Measurements from ENCODE around the gene C7orf33. TPM values are rescaled to one million over a fixed set of nuclear protein-coding genes. Genes with fewer than 3 reads are reported as not detected.

The C7orf33 gene
- total and polyA plus RNA-seq, 2 of the 8 experiments (the other 6 are each of a cell fraction or from before 2014, with no cell fraction given): not detected

DNA sequence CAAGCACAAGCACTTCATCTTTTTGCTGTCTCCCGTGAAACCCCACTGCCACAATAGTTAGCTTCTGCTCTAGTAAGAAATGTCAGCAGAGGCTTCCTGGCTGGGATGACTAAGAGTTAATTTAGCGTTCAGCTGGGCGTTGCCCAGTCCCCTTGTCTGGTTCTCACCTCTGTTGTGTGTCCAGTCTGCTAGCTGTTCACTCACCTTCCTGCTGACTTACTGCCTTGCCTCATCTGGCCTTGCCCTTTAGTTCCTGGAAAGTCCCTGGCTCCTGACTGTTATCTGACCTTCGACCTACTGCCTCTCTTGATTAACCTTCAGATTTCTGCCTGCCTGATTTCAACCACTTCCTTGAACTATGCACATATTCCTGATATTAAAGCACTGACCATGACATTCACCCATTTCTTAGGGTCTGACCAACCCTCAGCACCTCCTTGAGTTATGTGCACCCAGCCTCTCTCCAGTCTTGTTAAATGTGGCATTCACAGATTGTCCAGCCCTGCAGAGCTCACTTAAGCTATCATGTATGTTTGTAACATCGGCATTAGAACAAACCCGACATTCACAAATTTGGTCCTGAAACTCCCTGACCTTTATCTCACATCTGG is 30.3 kb downstream of the C7orf33 start:
- CTCF ChIA-PET (ENCODE audit: partially characterized antibody): interaction anchor here (1.4 to 3.2 kb wide), 4 partner anchors 10 to 93 kb away, joined by 3 to 11 read pairs (median 6); no protein-coding TSS in a partner anchor
- no peak for DNase-seq (ENCODE audit: low read depth in 1 of 2, low spot score in 2 of 2)
- H3K27me3 ChIP-seq (replicated peaks in 1 of 4; ENCODE audit: control insufficient read depth in 3 of 4, extremely low read depth in 1 of 4, insufficient read depth in 3 of 4, low read length in 3 of 4): no peaks in the 10 kb centered on the region
- H2BK120ac ChIP-seq (replicated peaks; ENCODE audit: low read depth, low read length): no peak overlapping the region
- no peak overlapping the region for H3K4me2 ChIP-seq (ENCODE audit: insufficient read depth in 1 of 2, low read depth in 2 of 2, low read length in 2 of 2)
- no peak overlapping the region for H4K5ac ChIP-seq (ENCODE audit: insufficient read length, low read depth, low read length)
- no peaks in the 10 kb centered on the region for H3K79me2 ChIP-seq (ENCODE audit: control insufficient read depth in 1 of 2, insufficient read depth in 2 of 2, low read length in 2 of 2)
- H3K4me1 ChIP-seq (replicated peaks in 1 of 4; ENCODE audit: control insufficient read depth in 3 of 4, insufficient read depth in 4 of 4, low read length in 3 of 4): peaks cover 0 to 7% (median 3%) of the 10 kb centered on the region in 4 experiments; a peak in 3 of 7 replicates
- no peaks in the 10 kb centered on the region for H3K9me3 ChIP-seq (ENCODE audit: insufficient read depth in 2 of 2, low read depth in 1 of 2, low read length in 1 of 2)
- no peak overlapping the region for H3K18ac ChIP-seq (ENCODE audit: extremely low read depth, low read length)
- H3K9ac ChIP-seq (replicated peaks in 1 of 4; ENCODE audit: extremely low read depth in 1 of 4, low read depth in 3 of 4, low read length in 3 of 4): no peak overlapping the region; a peak in 1 of 7 replicates
- H3K56ac ChIP-seq (replicated peaks; ENCODE audit: insufficient read length, low read depth, low read length): no peak overlapping the region
- peak overlapping the region; percentile 62 for H2AFZ ChIP-seq (ENCODE audit: low read length)
- H2BK12ac ChIP-seq (ENCODE audit: low read depth, low read length): no peak overlapping the region; the same call in 1 of the 2 replicates
- no peak overlapping the region for H3K23ac ChIP-seq (ENCODE audit: insufficient read length)
- no peak overlapping the region; the same call in 1 of the 2 replicates for H2BK20ac ChIP-seq (ENCODE audit: low read length)
- H2AK5ac ChIP-seq (ENCODE audit: low read depth, low read length): no peak overlapping the region; the same call in 1 of the 2 replicates
- no peaks in the 10 kb centered on the region; a peak in 1 of 8 replicates for H3K36me3 ChIP-seq (ENCODE audit: control insufficient read depth in 2 of 4, insufficient read depth in 4 of 4, low read length in 3 of 4)
- POLR2A ChIA-PET (ENCODE audit: partially characterized antibody): interaction anchor here (0.5 to 1.1 kb wide), 2 partner anchors 17 to 297 kb away, joined by 3 read pairs; no protein-coding TSS in a partner anchor
- H2BK15ac ChIP-seq (ENCODE audit: low read length): no peak overlapping the region
- no peaks in the 10 kb centered on the region for H3K79me1 ChIP-seq (ENCODE audit: low read depth, low read length)
- FAIRE-seq: peak; percentile 7
- no peak overlapping the region for H3K4ac ChIP-seq (replicated peaks; ENCODE audit: insufficient read length, low read depth, low read length)
- 85% methylated on average over 6 of the region's 6 CpGs; no CpG with 5 or more reads in 1 of the 2 experiments for WGBS, 2 experiments (ENCODE audit: extremely low coverage in 1 of 2, insufficient coverage in 1 of 2, insufficient read length in 1 of 2, insufficient replicate concordance in 2 of 2, low coverage in 1 of 2, low lambda C conversion rate in 2 of 2, missing lambda C conversion rate in 1 of 2)
- no peak overlapping the region for H3K27ac ChIP-seq (ENCODE audit: low read depth, low read length)
- no peak overlapping the region for H3K4me3 ChIP-seq (ENCODE audit: extremely low read depth in 1 of 4, insufficient read depth in 2 of 4, low read depth in 3 of 4, low read length in 4 of 4)
- H4K91ac ChIP-seq (replicated peaks; ENCODE audit: insufficient read length, low read length): no peak overlapping the region
- no peak overlapping the region for H3K14ac ChIP-seq (ENCODE audit: insufficient read length)
- no peak overlapping the region for H2BK5ac ChIP-seq (ENCODE audit: low read depth, low read length)
- H3K23me2 ChIP-seq (ENCODE audit: low read depth, low read length): no peaks in the 10 kb centered on the region
- H4K20me1 ChIP-seq (replicated peaks in 1 of 2; ENCODE audit: control insufficient read depth in 1 of 2, insufficient read depth in 2 of 2, low read length in 2 of 2): no peaks in the 10 kb centered on the region
- H4K8ac ChIP-seq (ENCODE audit: extremely low read depth, insufficient read depth, low read length): no peak overlapping the region
- TF ChIP-seq FOSL1 (IDR thresholded peaks at IDR 0.05; ENCODE audit: insufficient read depth, low read depth, low read length): no peak
- TF ChIP-seq, protein P1, sequence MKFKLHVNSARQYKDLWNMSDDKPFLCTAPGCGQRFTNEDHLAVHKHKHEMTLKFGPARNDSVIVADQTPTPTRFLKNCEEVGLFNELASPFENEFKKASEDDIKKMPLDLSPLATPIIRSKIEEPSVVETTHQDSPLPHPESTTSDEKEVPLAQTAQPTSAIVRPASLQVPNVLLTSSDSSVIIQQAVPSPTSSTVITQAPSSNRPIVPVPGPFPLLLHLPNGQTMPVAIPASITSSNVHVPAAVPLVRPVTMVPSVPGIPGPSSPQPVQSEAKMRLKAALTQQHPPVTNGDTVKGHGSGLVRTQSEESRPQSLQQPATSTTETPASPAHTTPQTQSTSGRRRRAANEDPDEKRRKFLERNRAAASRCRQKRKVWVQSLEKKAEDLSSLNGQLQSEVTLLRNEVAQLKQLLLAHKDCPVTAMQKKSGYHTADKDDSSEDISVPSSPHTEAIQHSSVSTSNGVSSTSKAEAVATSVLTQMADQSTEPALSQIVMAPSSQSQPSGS (IDR thresholded peaks at IDR 0.05; ENCODE audit: low read length): no peak
- TF ChIP-seq SUZ12 (IDR thresholded peaks at IDR 0.05; ENCODE audit: low read length): no peak
- TF ChIP-seq EZH2 (IDR thresholded peaks at IDR 0.05; ENCODE audit: low read depth, low read length, severe bottlenecking): no peak
- TF ChIP-seq CBX8 (IDR thresholded peaks at IDR 0.05; ENCODE audit: borderline replicate concordance, low read depth, low read length): no peak
- no peak for TF ChIP-seq EGR1 (IDR thresholded peaks at IDR 0.05; ENCODE audit: borderline replicate concordance, low read depth, low read length)
- TF ChIP-seq RBBP5 (IDR thresholded peaks at IDR 0.05; ENCODE audit: borderline replicate concordance, low read depth, low read length): no peak
- TF ChIP-seq, protein P2, sequence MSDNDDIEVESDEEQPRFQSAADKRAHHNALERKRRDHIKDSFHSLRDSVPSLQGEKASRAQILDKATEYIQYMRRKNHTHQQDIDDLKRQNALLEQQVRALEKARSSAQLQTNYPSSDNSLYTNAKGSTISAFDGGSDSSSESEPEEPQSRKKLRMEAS (IDR thresholded peaks at IDR 0.05): no peak
- no peak for TF ChIP-seq KDM1A (IDR thresholded peaks at IDR 0.05; ENCODE audit: borderline replicate concordance, low read length)
- TF ChIP-seq CHD2 (IDR thresholded peaks at IDR 0.05; ENCODE audit: low read length): no peak
- no peak for TF ChIP-seq JUND (IDR thresholded peaks at IDR 0.05; ENCODE audit: low read length)

Data from H1 (cell line).